GM23338 (cell line): Measurements from ENCODE around the gene CYSTM1.

Experiments used
- CREB1 ChIP-seq: fragments of 250-450 bp; sonication (Bioruptor Pico); IDR thresholded peaks from 2 replicates; pipeline ENCODE4 v1.5.0; 2020; ENCODE audit warnings: low read depth, mild to moderate bottlenecking, moderate library complexity
- EZH2 ChIP-seq: fragments of 200-600 bp; sonication (generic); IDR thresholded peaks from one replicate; pipeline ENCODE4 v1.8.0; 2017; ENCODE audit warnings: antibody characterized with exemption, mild to moderate bottlenecking, low read depth; ENCODE audit not compliant: unreplicated experiment
- EZH2phosphoT487 ChIP-seq: fragments of 200-600 bp; sonication (generic); IDR thresholded peaks from one replicate; pipeline ENCODE4 v1.8.1; 2018; ENCODE audit warnings: antibody characterized with exemption; ENCODE audit not compliant: unreplicated experiment
- JUNB ChIP-seq: IDR thresholded peaks from one replicate; pipeline ENCODE4 v1.6.1; 2016; ENCODE audit warnings: antibody characterized with exemption; ENCODE audit not compliant: unreplicated experiment
- NANOG ChIP-seq: IDR thresholded peaks from 2 replicates; pipeline ENCODE4 v1.6.1; 2016; ENCODE audit warnings: antibody characterized with exemption, borderline replicate concordance
- POLR2AphosphoS5 ChIP-seq: IDR thresholded peaks from 2 replicates; pipeline ENCODE4 v1.6.1; 2016; ENCODE audit warnings: antibody characterized with exemption, low read depth
- STAT1 ChIP-seq: IDR thresholded peaks from one replicate; pipeline ENCODE4 v1.6.1; 2016; ENCODE audit warnings: antibody characterized with exemption; ENCODE audit not compliant: unreplicated experiment
- ZNF114 ChIP-seq: fragments of 250-450 bp; sonication (Bioruptor Pico); IDR thresholded peaks from 2 replicates; pipeline ENCODE4 v1.5.0; 2020; ENCODE audit warnings: mild to moderate bottlenecking, moderate library complexity
- ZNF331 ChIP-seq: fragments of 250-450 bp; sonication (Bioruptor Pico); IDR thresholded peaks from 2 replicates; pipeline ENCODE4 v1.5.0; 2020; ENCODE audit warnings: low read depth, mild to moderate bottlenecking, moderate library complexity
- TF ChIP-seq, protein P1 (sequence below), 2 experiments: fragments of 200-600 bp in 1 of 2; sonication (generic) in 1 of 2; conservative IDR thresholded peaks; 2 replicates each; pipeline versions ENCODE4 v1.5.1 to v1.6.1; 2016 to 2017; ENCODE audit warnings: antibody characterized with exemption in 2 of 2, low read depth in 2 of 2, mild to moderate bottlenecking in 2 of 2, moderate library complexity in 1 of 2
- TF ChIP-seq, protein P2 (sequence below): IDR thresholded peaks from one replicate; pipeline ENCODE4 v1.6.1; 2018; ENCODE audit warnings: antibody characterized with exemption; ENCODE audit not compliant: unreplicated experiment
- TF ChIP-seq, protein P3 (sequence below): IDR thresholded peaks from 2 replicates; pipeline ENCODE4 v1.6.1; 2016; ENCODE audit warnings: antibody characterized with exemption
- TF ChIP-seq, protein P4 (sequence below): fragments of 250-450 bp; sonication (Bioruptor Pico); IDR thresholded peaks from 2 replicates; pipeline ENCODE4 v1.5.0; 2020; ENCODE audit warnings: mild to moderate bottlenecking, moderate library complexity

DNA sequence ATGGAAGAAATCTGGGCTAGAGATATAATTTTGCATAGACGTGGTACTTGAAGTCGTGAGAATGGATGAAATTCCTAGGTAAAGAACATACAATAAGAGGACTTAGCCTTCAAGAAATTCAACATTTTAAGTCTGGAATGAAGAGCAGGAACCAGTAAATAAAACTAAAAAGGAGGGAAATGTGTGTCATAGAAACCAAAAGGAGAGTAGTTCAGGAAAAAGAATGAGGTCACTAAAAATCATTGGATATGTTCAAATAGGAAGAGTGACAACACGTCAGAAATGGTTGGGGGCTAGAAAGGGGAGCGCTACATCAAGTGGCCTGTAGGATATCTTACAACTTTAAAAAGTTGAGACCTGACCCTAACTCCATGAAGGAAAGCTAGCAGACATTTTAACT lies 83.9 kb downstream of the CYSTM1 start:
- TF ChIP-seq, protein P1, sequence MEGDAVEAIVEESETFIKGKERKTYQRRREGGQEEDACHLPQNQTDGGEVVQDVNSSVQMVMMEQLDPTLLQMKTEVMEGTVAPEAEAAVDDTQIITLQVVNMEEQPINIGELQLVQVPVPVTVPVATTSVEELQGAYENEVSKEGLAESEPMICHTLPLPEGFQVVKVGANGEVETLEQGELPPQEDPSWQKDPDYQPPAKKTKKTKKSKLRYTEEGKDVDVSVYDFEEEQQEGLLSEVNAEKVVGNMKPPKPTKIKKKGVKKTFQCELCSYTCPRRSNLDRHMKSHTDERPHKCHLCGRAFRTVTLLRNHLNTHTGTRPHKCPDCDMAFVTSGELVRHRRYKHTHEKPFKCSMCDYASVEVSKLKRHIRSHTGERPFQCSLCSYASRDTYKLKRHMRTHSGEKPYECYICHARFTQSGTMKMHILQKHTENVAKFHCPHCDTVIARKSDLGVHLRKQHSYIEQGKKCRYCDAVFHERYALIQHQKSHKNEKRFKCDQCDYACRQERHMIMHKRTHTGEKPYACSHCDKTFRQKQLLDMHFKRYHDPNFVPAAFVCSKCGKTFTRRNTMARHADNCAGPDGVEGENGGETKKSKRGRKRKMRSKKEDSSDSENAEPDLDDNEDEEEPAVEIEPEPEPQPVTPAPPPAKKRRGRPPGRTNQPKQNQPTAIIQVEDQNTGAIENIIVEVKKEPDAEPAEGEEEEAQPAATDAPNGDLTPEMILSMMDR (conservative IDR thresholded peaks at IDR 0.05; ENCODE audit: low read depth in 2 of 2) = no peak
- TF ChIP-seq POLR2AphosphoS5 = no peak
- TF ChIP-seq CREB1 (CRISPR knock-in tag) = no peak
- TF ChIP-seq, protein P2, sequence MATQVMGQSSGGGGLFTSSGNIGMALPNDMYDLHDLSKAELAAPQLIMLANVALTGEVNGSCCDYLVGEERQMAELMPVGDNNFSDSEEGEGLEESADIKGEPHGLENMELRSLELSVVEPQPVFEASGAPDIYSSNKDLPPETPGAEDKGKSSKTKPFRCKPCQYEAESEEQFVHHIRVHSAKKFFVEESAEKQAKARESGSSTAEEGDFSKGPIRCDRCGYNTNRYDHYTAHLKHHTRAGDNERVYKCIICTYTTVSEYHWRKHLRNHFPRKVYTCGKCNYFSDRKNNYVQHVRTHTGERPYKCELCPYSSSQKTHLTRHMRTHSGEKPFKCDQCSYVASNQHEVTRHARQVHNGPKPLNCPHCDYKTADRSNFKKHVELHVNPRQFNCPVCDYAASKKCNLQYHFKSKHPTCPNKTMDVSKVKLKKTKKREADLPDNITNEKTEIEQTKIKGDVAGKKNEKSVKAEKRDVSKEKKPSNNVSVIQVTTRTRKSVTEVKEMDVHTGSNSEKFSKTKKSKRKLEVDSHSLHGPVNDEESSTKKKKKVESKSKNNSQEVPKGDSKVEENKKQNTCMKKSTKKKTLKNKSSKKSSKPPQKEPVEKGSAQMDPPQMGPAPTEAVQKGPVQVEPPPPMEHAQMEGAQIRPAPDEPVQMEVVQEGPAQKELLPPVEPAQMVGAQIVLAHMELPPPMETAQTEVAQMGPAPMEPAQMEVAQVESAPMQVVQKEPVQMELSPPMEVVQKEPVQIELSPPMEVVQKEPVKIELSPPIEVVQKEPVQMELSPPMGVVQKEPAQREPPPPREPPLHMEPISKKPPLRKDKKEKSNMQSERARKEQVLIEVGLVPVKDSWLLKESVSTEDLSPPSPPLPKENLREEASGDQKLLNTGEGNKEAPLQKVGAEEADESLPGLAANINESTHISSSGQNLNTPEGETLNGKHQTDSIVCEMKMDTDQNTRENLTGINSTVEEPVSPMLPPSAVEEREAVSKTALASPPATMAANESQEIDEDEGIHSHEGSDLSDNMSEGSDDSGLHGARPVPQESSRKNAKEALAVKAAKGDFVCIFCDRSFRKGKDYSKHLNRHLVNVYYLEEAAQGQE = no peak
- TF ChIP-seq EZH2 = no peak
- no peak for TF ChIP-seq EZH2phosphoT487
- TF ChIP-seq JUNB = no peak
- no peak for TF ChIP-seq ZNF114 (CRISPR knock-in tag)
- no peak for TF ChIP-seq STAT1
- TF ChIP-seq, protein P3, sequence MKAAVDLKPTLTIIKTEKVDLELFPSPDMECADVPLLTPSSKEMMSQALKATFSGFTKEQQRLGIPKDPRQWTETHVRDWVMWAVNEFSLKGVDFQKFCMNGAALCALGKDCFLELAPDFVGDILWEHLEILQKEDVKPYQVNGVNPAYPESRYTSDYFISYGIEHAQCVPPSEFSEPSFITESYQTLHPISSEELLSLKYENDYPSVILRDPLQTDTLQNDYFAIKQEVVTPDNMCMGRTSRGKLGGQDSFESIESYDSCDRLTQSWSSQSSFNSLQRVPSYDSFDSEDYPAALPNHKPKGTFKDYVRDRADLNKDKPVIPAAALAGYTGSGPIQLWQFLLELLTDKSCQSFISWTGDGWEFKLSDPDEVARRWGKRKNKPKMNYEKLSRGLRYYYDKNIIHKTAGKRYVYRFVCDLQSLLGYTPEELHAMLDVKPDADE = no peak
- TF ChIP-seq NANOG = no peak
- TF ChIP-seq ZNF331 = no peak
- TF ChIP-seq, protein P4, sequence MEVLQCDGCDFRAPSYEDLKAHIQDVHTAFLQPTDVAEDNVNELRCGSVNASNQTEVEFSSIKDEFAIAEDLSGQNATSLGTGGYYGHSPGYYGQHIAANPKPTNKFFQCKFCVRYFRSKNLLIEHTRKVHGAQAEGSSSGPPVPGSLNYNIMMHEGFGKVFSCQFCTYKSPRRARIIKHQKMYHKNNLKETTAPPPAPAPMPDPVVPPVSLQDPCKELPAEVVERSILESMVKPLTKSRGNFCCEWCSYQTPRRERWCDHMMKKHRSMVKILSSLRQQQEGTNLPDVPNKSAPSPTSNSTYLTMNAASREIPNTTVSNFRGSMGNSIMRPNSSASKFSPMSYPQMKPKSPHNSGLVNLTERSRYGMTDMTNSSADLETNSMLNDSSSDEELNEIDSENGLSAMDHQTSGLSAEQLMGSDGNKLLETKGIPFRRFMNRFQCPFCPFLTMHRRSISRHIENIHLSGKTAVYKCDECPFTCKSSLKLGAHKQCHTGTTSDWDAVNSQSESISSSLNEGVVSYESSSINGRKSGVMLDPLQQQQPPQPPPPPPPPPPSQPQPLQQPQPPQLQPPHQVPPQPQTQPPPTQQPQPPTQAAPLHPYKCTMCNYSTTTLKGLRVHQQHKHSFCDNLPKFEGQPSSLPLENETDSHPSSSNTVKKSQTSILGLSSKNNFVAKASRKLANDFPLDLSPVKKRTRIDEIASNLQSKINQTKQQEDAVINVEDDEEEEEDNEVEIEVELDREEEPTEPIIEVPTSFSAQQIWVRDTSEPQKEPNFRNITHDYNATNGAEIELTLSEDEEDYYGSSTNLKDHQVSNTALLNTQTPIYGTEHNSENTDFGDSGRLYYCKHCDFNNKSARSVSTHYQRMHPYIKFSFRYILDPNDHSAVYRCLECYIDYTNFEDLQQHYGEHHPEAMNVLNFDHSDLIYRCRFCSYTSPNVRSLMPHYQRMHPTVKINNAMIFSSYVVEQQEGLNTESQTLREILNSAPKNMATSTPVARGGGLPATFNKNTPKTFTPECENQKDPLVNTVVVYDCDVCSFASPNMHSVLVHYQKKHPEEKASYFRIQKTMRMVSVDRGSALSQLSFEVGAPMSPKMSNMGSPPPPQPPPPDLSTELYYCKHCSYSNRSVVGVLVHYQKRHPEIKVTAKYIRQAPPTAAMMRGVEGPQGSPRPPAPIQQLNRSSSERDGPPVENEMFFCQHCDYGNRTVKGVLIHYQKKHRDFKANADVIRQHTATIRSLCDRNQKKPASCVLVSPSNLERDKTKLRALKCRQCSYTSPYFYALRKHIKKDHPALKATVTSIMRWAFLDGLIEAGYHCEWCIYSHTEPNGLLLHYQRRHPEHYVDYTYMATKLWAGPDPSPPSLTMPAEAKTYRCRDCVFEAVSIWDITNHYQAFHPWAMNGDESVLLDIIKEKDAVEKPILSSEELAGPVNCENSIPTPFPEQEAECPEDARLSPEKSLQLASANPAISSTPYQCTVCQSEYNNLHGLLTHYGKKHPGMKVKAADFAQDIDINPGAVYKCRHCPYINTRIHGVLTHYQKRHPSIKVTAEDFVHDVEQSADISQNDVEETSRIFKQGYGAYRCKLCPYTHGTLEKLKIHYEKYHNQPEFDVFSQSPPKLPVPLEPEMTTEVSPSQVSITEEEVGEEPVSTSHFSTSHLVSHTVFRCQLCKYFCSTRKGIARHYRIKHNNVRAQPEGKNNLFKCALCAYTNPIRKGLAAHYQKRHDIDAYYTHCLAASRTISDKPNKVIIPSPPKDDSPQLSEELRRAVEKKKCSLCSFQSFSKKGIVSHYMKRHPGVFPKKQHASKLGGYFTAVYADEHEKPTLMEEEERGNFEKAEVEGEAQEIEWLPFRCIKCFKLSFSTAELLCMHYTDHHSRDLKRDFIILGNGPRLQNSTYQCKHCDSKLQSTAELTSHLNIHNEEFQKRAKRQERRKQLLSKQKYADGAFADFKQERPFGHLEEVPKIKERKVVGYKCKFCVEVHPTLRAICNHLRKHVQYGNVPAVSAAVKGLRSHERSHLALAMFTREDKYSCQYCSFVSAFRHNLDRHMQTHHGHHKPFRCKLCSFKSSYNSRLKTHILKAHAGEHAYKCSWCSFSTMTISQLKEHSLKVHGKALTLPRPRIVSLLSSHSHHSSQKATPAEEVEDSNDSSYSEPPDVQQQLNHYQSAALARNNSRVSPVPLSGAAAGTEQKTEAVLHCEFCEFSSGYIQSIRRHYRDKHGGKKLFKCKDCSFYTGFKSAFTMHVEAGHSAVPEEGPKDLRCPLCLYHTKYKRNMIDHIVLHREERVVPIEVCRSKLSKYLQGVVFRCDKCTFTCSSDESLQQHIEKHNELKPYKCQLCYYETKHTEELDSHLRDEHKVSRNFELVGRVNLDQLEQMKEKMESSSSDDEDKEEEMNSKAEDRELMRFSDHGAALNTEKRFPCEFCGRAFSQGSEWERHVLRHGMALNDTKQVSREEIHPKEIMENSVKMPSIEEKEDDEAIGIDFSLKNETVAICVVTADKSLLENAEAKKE (CRISPR knock-in tag) = no peak
